GM18907 (cell line): ENCODE results near the gene SRD5A3.
A peak's percentile ranks its signal among the peaks of the same experiment; 100 is the strongest.
"Not testable (repeated sequence)": the region's sequence is repeated elsewhere in the genome, so short reads cannot be mapped to it uniquely, and the experiment has no call there.

Source experiments
- ATAC-seq: cut with Tn5 transposase; IDR thresholded peaks from one replicate; pipeline ENCODE4 v1.9.1; 2021; ENCODE audit warnings: mild to moderate bottlenecking, moderate library complexity; ENCODE audit not compliant: unreplicated experiment

SRD5A3 gene

GRCh38 chr4:55345054-55345453 is 988 bp upstream of the SRD5A3 start:
- no peak for ATAC-seq

- ATAC-seq: no peak
These were observed 811 bp downstream of the SRD5A3 start for GRCh38 chr4:55346851-55347255.

GRCh38 chr4:55347610-55348228 is 1.7 kb downstream of the SRD5A3 start:
- no peak for ATAC-seq

GRCh38 chr4:55348466-55348865 is 2.4 kb downstream of the SRD5A3 start:
- no peak for ATAC-seq

GRCh38 chr4:55350870-55351269 is 4.8 kb downstream of the SRD5A3 start:
- ATAC-seq: not testable (repeated sequence)

GRCh38 chr4:55351824-55352223 is 5.8 kb downstream of the SRD5A3 start:
- no peak for ATAC-seq

- ATAC-seq: no peak
These were observed 6.7 kb downstream of the SRD5A3 start for GRCh38 chr4:55352726-55353125.

- not testable (repeated sequence) for ATAC-seq
These were observed 7.2 kb downstream of the SRD5A3 start for GRCh38 chr4:55353228-55353747.

GRCh38 chr4:55354648-55355047 is 8.6 kb downstream of the SRD5A3 start:
- ATAC-seq: no peak

- ATAC-seq: no peak
These were observed 9.5 kb downstream of the SRD5A3 start for GRCh38 chr4:55355555-55355954.

- no peak for ATAC-seq
These were observed 11.0 kb downstream of the SRD5A3 start for GRCh38 chr4:55356991-55357461.

GRCh38 chr4:55358246-55358645 is 12.2 kb downstream of the SRD5A3 start:
- no peak for ATAC-seq

GRCh38 chr4:55358668-55359067 is 12.6 kb downstream of the SRD5A3 start:
- ATAC-seq: peak; percentile 84

GRCh38 chr4:55359397-55359916 is 13.4 kb downstream of the SRD5A3 start:
- no peak for ATAC-seq

GRCh38 chr4:55362938-55363337 is 16.9 kb downstream of the SRD5A3 start:
- not testable (repeated sequence) for ATAC-seq

- ATAC-seq: no peak
These were observed 17.8 kb downstream of the SRD5A3 start for GRCh38 chr4:55363691-55364351.

GRCh38 chr4:55364691-55365344 is 18.8 kb downstream of the SRD5A3 start:
- ATAC-seq: no peak

- ATAC-seq: no peak
These were observed 19.3 kb downstream of the SRD5A3 start for GRCh38 chr4:55365345-55365728.

- ATAC-seq: no peak
These were observed 20.6 kb downstream of the SRD5A3 start for GRCh38 chr4:55366621-55367020.

- no peak for ATAC-seq
These were observed 21.2 kb downstream of the SRD5A3 start for GRCh38 chr4:55367084-55367722.

- no peak for ATAC-seq
These were observed 23.9 kb downstream of the SRD5A3 start for GRCh38 chr4:55369968-55370367.
